GM21526 (cell line): ENCODE data around the gene SYCP1.
"Not testable (repeated sequence)": the region's sequence is repeated elsewhere in the genome, so short reads cannot be mapped to it uniquely, and the experiment has no call there.

Experiments used
- ATAC-seq: cut with Tn5 transposase; IDR thresholded peaks from one replicate; pipeline ENCODE4 v1.9.1; 2021; ENCODE audit warnings: moderate library complexity; ENCODE audit not compliant: unreplicated experiment, low FRiP score

The SYCP1 gene

GRCh38 chr1:114956570-114956969 is 101.9 kb downstream of the SYCP1 start:
- no peak for ATAC-seq

- ATAC-seq, result no peak
These were observed 104.8 kb downstream of the SYCP1 start for GRCh38 chr1:114959423-114959822.

- ATAC-seq, result no peak
These were observed 122.2 kb downstream of the SYCP1 start for GRCh38 chr1:114976891-114977290.

GRCh38 chr1:114979278-114979891 is 124.7 kb downstream of the SYCP1 start:
- ATAC-seq, result no peak

- no peak for ATAC-seq
These were observed 127.6 kb downstream of the SYCP1 start for GRCh38 chr1:114982251-114982650.

- no peak for ATAC-seq
These were observed 131.6 kb downstream of the SYCP1 start for GRCh38 chr1:114986286-114986685.

- no peak for ATAC-seq
These were observed 133.4 kb downstream of the SYCP1 start for GRCh38 chr1:114988095-114988494.

GRCh38 chr1:114997510-114998289 is 143.0 kb downstream of the SYCP1 start:
- ATAC-seq, result no peak

GRCh38 chr1:115006191-115006590 is 151.5 kb downstream of the SYCP1 start:
- no peak for ATAC-seq

- no peak for ATAC-seq
These were observed 157.3 kb downstream of the SYCP1 start for GRCh38 chr1:115012006-115012405.

GRCh38 chr1:115012434-115012833 is 157.8 kb downstream of the SYCP1 start:
- ATAC-seq, result no peak

GRCh38 chr1:115013792-115014191 is 159.1 kb downstream of the SYCP1 start:
- no peak for ATAC-seq

GRCh38 chr1:115019549-115019948 is 164.9 kb downstream of the SYCP1 start:
- ATAC-seq, result not testable (repeated sequence)

- no peak for ATAC-seq
These were observed 166.5 kb downstream of the SYCP1 start for GRCh38 chr1:115021145-115021544.

GRCh38 chr1:115023593-115023992 is 168.9 kb downstream of the SYCP1 start:
- no peak for ATAC-seq

GRCh38 chr1:115029526-115029925 is 174.9 kb downstream of the SYCP1 start, which contains the start of gene TSHB:
TSHB (plus strand) TSS chr1:115029826; CDS start chr1:115033363, 3,537 bp downstream.
- ATAC-seq, result no peak

- no peak for ATAC-seq
These were observed 176.9 kb downstream of the SYCP1 start for GRCh38 chr1:115031595-115031994.

GRCh38 chr1:115035652-115036051 is 181.0 kb downstream of the SYCP1 start:
- ATAC-seq, result no peak

GRCh38 chr1:115036814-115037507 is 182.3 kb downstream of the SYCP1 start:
- no peak for ATAC-seq

- ATAC-seq, result no peak
These were observed 185.8 kb downstream of the SYCP1 start for GRCh38 chr1:115040501-115040900.

GRCh38 chr1:115041654-115042053 is 187.0 kb downstream of the SYCP1 start:
- no peak for ATAC-seq
